ENCODE measurements around the gene FBXO34. TPM values are rescaled to one million over a fixed set of nuclear protein-coding genes. Genes with fewer than 3 reads are reported as not detected.
A peak's percentile ranks its signal among the peaks of the same experiment; 100 is the strongest.

The FBXO34 gene
- total RNA-seq, 4 donors from 2014 or later = 17.3 to 23.3 (median 18.7) TPM

GRCh38 chr14:55351111-55351510 lies 79.9 kb downstream of the FBXO34 start:
- no peak for TF ChIP-seq CTCF (IDR thresholded peaks at IDR 0.05)
- ATAC-seq (ENCODE audit: low FRiP score) (no peak), DNase-seq (ENCODE audit: low spot score) (no peak)

DNA sequence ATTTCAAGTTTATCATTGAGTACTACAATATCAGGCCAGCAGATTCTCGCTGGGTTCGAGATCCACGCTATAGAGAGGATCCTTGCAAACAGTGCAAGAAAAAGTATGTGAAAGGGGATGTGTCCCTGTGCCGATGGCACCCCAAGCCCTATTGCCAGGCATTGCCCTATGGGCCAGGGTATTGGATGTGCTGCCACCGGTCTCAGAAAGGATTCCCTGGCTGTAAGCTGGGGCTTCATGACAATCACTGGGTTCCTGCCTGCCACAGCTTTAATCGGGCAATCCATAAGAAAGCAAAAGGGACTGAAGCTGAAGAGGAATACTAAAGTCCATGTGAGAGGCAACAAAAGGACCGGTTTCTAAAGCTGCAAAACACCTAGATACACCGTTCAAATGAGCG lies 81.0 kb downstream of the FBXO34 start:
- no peak for DNase-seq (ENCODE audit: low spot score)
- no peak for TF ChIP-seq CTCF (IDR thresholded peaks at IDR 0.05)
- no peak for ATAC-seq (ENCODE audit: low FRiP score)

DNA sequence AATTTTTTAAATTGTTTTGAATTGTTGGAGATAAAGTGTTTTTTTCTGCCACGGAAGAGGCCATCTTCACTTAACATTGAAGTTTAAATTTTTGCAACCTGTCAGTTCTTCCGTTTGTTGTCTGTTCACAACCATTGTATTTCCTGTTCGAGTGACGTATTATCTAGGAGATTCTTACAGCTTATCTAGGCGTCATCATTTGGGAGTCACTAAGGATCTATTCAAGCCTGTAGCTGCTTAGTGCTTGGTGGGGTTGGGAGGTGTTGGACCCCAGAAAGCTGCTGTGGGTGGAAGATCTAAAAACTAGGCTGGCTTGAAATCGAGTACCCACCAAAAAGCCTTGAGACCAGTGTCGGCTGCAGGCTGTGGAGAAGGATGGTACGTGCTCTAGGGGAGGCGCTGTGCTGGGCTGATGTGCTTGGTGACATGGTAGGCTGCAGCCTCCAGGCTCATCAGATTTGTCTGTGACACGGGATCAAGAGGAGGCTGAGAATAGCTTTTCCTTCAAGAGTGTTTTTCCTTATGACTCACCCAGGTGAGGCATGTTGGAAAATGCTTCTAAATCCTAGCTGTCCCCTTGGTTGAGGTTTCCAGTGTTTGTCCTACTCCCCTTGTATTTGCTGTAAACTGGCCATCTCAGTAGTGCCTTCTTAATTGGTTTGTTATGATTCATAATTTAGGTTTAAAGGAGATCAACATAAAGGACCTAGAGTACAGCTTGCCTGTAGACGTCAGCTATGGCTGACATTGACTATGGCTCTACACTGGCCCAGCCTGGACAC lies 82.7 kb downstream of the FBXO34 start:
- DNase-seq (ENCODE audit: low spot score) (no peak), ATAC-seq (ENCODE audit: low FRiP score) (no peak)
- no peak for TF ChIP-seq CTCF (IDR thresholded peaks at IDR 0.05)

GRCh38 chr14:55354500-55354899 lies 83.3 kb downstream of the FBXO34 start:
- ATAC-seq (ENCODE audit: low FRiP score) = peak; percentile 35
- DNase-seq (ENCODE audit: low spot score) = no peak
- no peak for TF ChIP-seq CTCF (IDR thresholded peaks at IDR 0.05)

DNA sequence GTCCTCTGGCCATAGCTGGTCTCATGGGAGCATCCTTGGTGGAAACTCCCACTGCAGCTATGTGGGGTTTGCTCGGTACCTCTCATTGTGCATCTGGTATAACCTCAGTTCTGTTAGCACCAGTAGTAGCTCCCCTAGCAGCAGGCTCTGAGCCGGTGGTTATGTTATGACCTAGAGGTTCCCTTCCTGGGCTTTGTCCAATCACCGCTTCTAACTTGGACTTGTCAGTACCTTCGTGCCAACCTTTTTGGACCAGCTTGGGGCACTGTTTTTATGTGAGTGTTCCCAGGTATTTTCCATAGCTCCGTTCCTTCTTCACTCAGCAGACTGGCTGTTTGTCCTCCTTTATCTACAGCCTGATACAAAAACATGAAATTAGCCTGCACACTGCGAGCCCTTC lies 84.7 kb downstream of the FBXO34 start:
- DNase-seq (ENCODE audit: low spot score) (no peak), ATAC-seq (ENCODE audit: low FRiP score) (no peak)
- no peak for TF ChIP-seq CTCF (IDR thresholded peaks at IDR 0.05)

GRCh38 chr14:55356913-55357312 lies 85.7 kb downstream of the FBXO34 start:
- ATAC-seq (ENCODE audit: low FRiP score) = no peak
- no peak for DNase-seq (ENCODE audit: low spot score)
- no peak for TF ChIP-seq CTCF (IDR thresholded peaks at IDR 0.05)

GRCh38 chr14:55359307-55359706 lies 88.1 kb downstream of the FBXO34 start:
- TF ChIP-seq CTCF (IDR thresholded peaks at IDR 0.05) = no peak
- DNase-seq (ENCODE audit: low spot score) (no peak), ATAC-seq (ENCODE audit: low FRiP score) (no peak)
